ENCODE data around the gene LITAFD.

- TF ChIP-seq CTCF (IDR thresholded peaks at IDR 0.05), result no peak
- no peak for TF ChIP-seq POLR2A (IDR thresholded peaks at IDR 0.05)
Observed at GRCh38 chr16:8890549-8890921, 8.4 kb downstream of the LITAFD start.

All from testis (tissue), 2 donors.